ENCODE data around the gene A3GALT2. TPM values are rescaled to one million over a fixed set of nuclear protein-coding genes. Genes with fewer than 3 reads are reported as not detected.
A peak's percentile ranks its signal among the peaks of the same experiment; 100 is the strongest.

Gene A3GALT2
- total RNA-seq, 1 experiment from 2014 or later = not detected

DNA sequence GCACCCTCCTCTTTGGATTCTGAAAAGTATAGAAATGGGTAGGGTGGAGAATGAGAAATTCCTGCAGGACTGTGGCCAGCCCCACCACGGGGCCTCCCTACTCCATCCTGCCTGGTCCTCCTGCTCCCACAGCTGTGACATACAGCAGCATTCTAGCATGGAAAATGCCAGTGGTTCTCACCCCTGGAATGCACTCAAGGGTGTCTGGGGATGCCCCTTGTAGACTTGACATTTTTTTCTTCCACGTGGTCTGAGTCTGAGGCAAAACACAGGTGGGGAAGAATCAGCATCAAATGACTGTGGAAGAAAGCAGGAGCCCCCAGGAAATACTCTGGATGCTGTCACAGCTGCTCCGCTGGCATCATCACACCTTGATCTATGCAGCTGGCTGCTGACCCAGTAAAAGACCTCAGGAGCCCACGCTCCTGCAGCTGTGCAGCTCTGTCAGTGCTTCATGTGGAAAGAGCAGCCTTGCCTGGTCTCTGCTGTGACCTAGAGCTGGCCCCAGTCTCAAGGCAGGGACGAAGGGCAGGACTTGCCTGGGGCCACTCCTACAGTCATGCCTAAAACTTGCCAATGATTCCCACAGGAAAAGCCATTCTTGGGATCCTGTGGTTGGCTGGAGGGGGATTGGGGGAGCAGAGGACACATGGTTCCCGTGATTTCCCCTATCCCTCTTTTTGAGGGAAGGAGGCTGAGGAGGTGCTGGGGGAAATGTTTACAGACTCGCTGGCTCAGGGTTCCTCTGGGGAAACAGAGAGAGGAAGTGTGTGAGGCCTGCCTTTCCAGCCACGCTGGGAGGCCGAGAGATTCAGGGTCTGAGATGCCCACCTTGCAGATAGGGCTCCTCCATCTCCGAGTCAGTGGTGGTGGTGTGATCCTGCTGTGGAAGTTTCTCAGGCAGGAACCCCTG, 10.8 kb upstream of the A3GALT2 start:
- Histone ChIP-seq H3K23me2 (ENCODE audit: insufficient read length, low read depth, low read length, poor library complexity, severe bottlenecking) (no peaks in the 10 kb centered on the region), H3K4me2 (ENCODE audit: insufficient read depth, insufficient read length, low read length) (no peak overlapping the region), H3K79me1 (ENCODE audit: insufficient read depth, low read depth, low read length, poor library complexity, severe bottlenecking) (no peaks in the 10 kb centered on the region), H3K79me2 (ENCODE audit: insufficient read depth, low read length) (no peaks in the 10 kb centered on the region), H2AK5ac (ENCODE audit: insufficient read length, low read length) (no peak overlapping the region), H3K27ac (ENCODE audit: insufficient read length, low read depth, low read length) (no peak overlapping the region), H2AFZ (ENCODE audit: low read length) (no peak overlapping the region), H3K9ac (ENCODE audit: extremely low read depth, insufficient read length, low read length) (no peak overlapping the region), H2BK120ac (ENCODE audit: low read depth, low read length, poor library complexity, severe bottlenecking) (no peak overlapping the region), H3K4ac (ENCODE audit: low read depth, low read length) (no peak overlapping the region), H2BK5ac (ENCODE audit: insufficient read length, low read length) (no peak overlapping the region), H3K56ac (ENCODE audit: insufficient read length, low read depth, low read length) (no peak overlapping the region), H3K23ac (ENCODE audit: insufficient read length, low read depth, low read length) (no peak overlapping the region), H2BK15ac (ENCODE audit: low read depth, low read length) (no peak overlapping the region), H3K18ac (ENCODE audit: insufficient read length, low read depth, low read length) (no peak overlapping the region), H3T11ph (ENCODE audit: low read length) (no peak overlapping the region), H3K27me3 (ENCODE audit: insufficient read depth, low read length) (no peaks in the 10 kb centered on the region), H4K8ac (replicated peaks; ENCODE audit: insufficient read length, low read depth, low read length) (no peak overlapping the region), H3K9me3 (ENCODE audit: control insufficient read depth, low read depth, low read length) (no peaks in the 10 kb centered on the region), H3K4me1 (ENCODE audit: insufficient read depth, low read length) (no peaks in the 10 kb centered on the region), H2BK12ac (ENCODE audit: insufficient read length, low read depth, low read length) (no peak overlapping the region), H3K14ac (ENCODE audit: insufficient read depth, low read length) (no peak overlapping the region), H2BK20ac (ENCODE audit: low read depth, low read length, poor library complexity, severe bottlenecking) (no peak overlapping the region), H4K91ac (ENCODE audit: insufficient read length, low read depth, low read length) (no peak overlapping the region), H4K5ac (ENCODE audit: insufficient read length, low read depth, low read length) (no peak overlapping the region), H4K20me1 (ENCODE audit: control insufficient read depth, insufficient read depth, insufficient read length) (no peaks in the 10 kb centered on the region)
- H3K36me3 Mint-ChIP-seq (ENCODE audit: insufficient read depth in 1 of 3, low read depth in 3 of 3) = peaks cover 7 to 50% (median 12%) of the 10 kb centered on the region in 3 experiments; a peak in 6 of 7 replicates
- TF ChIP-seq CTCF (conservative IDR thresholded peaks at IDR 0.05) = no peak
- H3K4me1 Mint-ChIP-seq = peaks cover 3 to 9% of the 10 kb centered on the region in 2 experiments
- H3K9me3 Mint-ChIP-seq = no peaks in the 10 kb centered on the region
- WGBS (ENCODE audit: extremely low coverage, insufficient read length, low lambda C conversion rate) = no CpG with 5 or more reads among the region's 10 CpGs
- no peak for DNase-seq
- H3K4me3 Mint-ChIP-seq = no peak overlapping the region
- peaks cover 1% of the 10 kb centered on the region; the same call in 1 of the 2 replicates for H3K27me3 Mint-ChIP-seq (ENCODE audit: low read depth)
- peak overlapping the region in 1 of 3 experiments; percentile 11; a peak in 1 of 7 replicates for H3K27ac Mint-ChIP-seq

Measured in H9 (cell line).